H9 (cell line): ENCODE results near the gene PRDM4. TPM values are rescaled to one million over a fixed set of nuclear protein-coding genes. Genes with fewer than 3 reads are reported as not detected.
"Not testable (repeated sequence)": the region's sequence is repeated elsewhere in the genome, so short reads cannot be mapped to it uniquely, and the experiment has no call there.

Experiments
- DNase-seq: peaks from one replicate; pipeline ENCODE4 v3.0.0-alpha.2; 2017
- H2AFZ ChIP-seq: one replicate; pipeline ENCODE4 v1.6.1; 2013; ENCODE audit warnings: mild to moderate bottlenecking, low read length, control low read depth, moderate library complexity
- H2AK5ac ChIP-seq: 2 replicates; pipeline ENCODE4 v1.6.1; 2013; ENCODE audit warnings: low read length, control low read depth, mixed read lengths; ENCODE audit not compliant: insufficient read length
- H2BK120ac ChIP-seq: one replicate; pipeline ENCODE4 v1.6.1; 2013; ENCODE audit warnings: low read depth, mild to moderate bottlenecking, low read length, control low read depth, inconsistent platforms; ENCODE audit not compliant: poor library complexity, severe bottlenecking
- H2BK12ac ChIP-seq: 2 replicates; pipeline ENCODE4 v1.6.1; 2013; ENCODE audit warnings: low read length, control low read depth, mixed read lengths, low read depth; ENCODE audit not compliant: insufficient read length
- H2BK15ac ChIP-seq: 2 replicates; pipeline ENCODE4 v1.6.1; 2013; ENCODE audit warnings: low read depth, low read length, control low read depth
- H2BK20ac ChIP-seq: one replicate; pipeline ENCODE4 v1.6.1; 2013; ENCODE audit warnings: low read depth, mild to moderate bottlenecking, low read length, control low read depth, inconsistent platforms; ENCODE audit not compliant: poor library complexity, severe bottlenecking
- H2BK5ac ChIP-seq: 2 replicates; pipeline ENCODE4 v1.6.1; 2013; ENCODE audit warnings: low read length, control low read depth, mixed read lengths; ENCODE audit not compliant: insufficient read length
- H3K14ac ChIP-seq: 2 replicates; pipeline ENCODE4 v1.6.1; 2013; ENCODE audit warnings: low read length, control low read depth; ENCODE audit not compliant: insufficient read depth
- H3K18ac ChIP-seq: 2 replicates; pipeline ENCODE4 v1.6.1; 2013; ENCODE audit warnings: low read depth, mild to moderate bottlenecking, mixed read lengths, low read length, control low read depth; ENCODE audit not compliant: insufficient read length
- H3K23ac ChIP-seq: 2 replicates; pipeline ENCODE4 v1.6.1; 2013; ENCODE audit warnings: low read length, control low read depth, mixed read lengths, low read depth; ENCODE audit not compliant: insufficient read length
- H3K23me2 ChIP-seq: 2 replicates; pipeline ENCODE4 v1.6.1; 2013; ENCODE audit warnings: low read depth, mild to moderate bottlenecking, mixed read lengths, low read length, control low read depth; ENCODE audit not compliant: insufficient read length, poor library complexity, severe bottlenecking
- H3K27ac ChIP-seq: 2 replicates; pipeline ENCODE4 v1.5.1; 2013; ENCODE audit warnings: low read length, control low read depth, mixed read lengths, low read depth; ENCODE audit not compliant: insufficient read length
- H3K27me3 ChIP-seq: 2 replicates; pipeline ENCODE4 v1.6.1; 2013; ENCODE audit warnings: low read length, control low read depth, inconsistent platforms; ENCODE audit not compliant: insufficient read depth
- H3K4ac ChIP-seq: 2 replicates; pipeline ENCODE4 v1.6.1; 2013; ENCODE audit warnings: low read depth, mild to moderate bottlenecking, control low read depth, inconsistent platforms, low read length, moderate library complexity
- H3K4me1 ChIP-seq: 2 replicates; pipeline ENCODE4 v1.6.1; 2013; ENCODE audit warnings: low read length, control low read depth, inconsistent platforms; ENCODE audit not compliant: insufficient read depth
- H3K4me2 ChIP-seq: 2 replicates; pipeline ENCODE4 v1.6.1; 2013; ENCODE audit warnings: low read length, control low read depth, mixed read lengths; ENCODE audit not compliant: insufficient read length, insufficient read depth
- H3K56ac ChIP-seq: 2 replicates; pipeline ENCODE4 v1.6.1; 2013; ENCODE audit warnings: low read depth, mild to moderate bottlenecking, mixed read lengths, low read length, control low read depth; ENCODE audit not compliant: insufficient read length
- H3K79me1 ChIP-seq: 2 replicates; pipeline ENCODE4 v1.6.1; 2013; ENCODE audit warnings: low read depth, mild to moderate bottlenecking, moderate library complexity, low read length, control low read depth, inconsistent platforms; ENCODE audit not compliant: insufficient read depth, poor library complexity, severe bottlenecking
- H3K79me2 ChIP-seq: 2 replicates; pipeline ENCODE4 v1.6.1; 2013; ENCODE audit warnings: low read length, control low read depth, inconsistent platforms; ENCODE audit not compliant: insufficient read depth
- H3K9ac ChIP-seq: 2 replicates; pipeline ENCODE4 v1.6.1; 2013; ENCODE audit warnings: low read length, control low read depth, mixed read lengths; ENCODE audit not compliant: insufficient read length; ENCODE audit errors: extremely low read depth
- H3K9me3 ChIP-seq: one replicate; pipeline ENCODE4 v1.6.1; 2013; ENCODE audit warnings: low read depth, low read length, inconsistent platforms; ENCODE audit not compliant: control insufficient read depth
- H3T11ph ChIP-seq: one replicate; pipeline ENCODE4 v1.6.1; 2013; ENCODE audit warnings: mild to moderate bottlenecking, low read length, control low read depth, inconsistent platforms
- H4K20me1 ChIP-seq: one replicate; pipeline ENCODE4 v1.6.1; 2013; ENCODE audit not compliant: control insufficient read depth, insufficient read length, insufficient read depth
- H4K5ac ChIP-seq: 2 replicates; pipeline ENCODE4 v1.6.1; 2013; ENCODE audit warnings: low read depth, mild to moderate bottlenecking, mixed read lengths, low read length, control low read depth; ENCODE audit not compliant: insufficient read length
- H4K8ac ChIP-seq: replicated peaks from 2 replicates; pipeline ENCODE4 v1.6.1; 2013; ENCODE audit warnings: low read length, control low read depth, mixed read lengths, low read depth; ENCODE audit not compliant: insufficient read length
- H4K91ac ChIP-seq: 2 replicates; pipeline ENCODE4 v1.6.1; 2013; ENCODE audit warnings: low read depth, mild to moderate bottlenecking, moderate library complexity, mixed read lengths, low read length, control low read depth; ENCODE audit not compliant: insufficient read length
- H3K27ac Mint-ChIP-seq, 3 experiments: 2 replicates in 2 of 3; 3 replicates in 1 of 3; pipeline ENCODE4 v1.8.0; 2020 to 2021; ENCODE audit warnings: mixed read lengths in 3 of 3, mild to moderate bottlenecking in 1 of 3, moderate library complexity in 1 of 3
- H3K27me3 Mint-ChIP-seq: 2 replicates; pipeline ENCODE4 v1.8.0; 2021; ENCODE audit warnings: low read depth, mild to moderate bottlenecking, moderate library complexity, mixed read lengths
- H3K36me3 Mint-ChIP-seq, 3 experiments: 2 replicates in 2 of 3; 3 replicates in 1 of 3; pipeline ENCODE4 v1.8.0; 2020 to 2021; ENCODE audit warnings: low read depth in 3 of 3, mixed read lengths in 3 of 3; ENCODE audit not compliant: insufficient read depth in 1 of 3
- H3K4me1 Mint-ChIP-seq, 2 experiments: 2 replicates each; pipeline ENCODE4 v1.8.0; 2020; ENCODE audit warnings: mixed read lengths in 2 of 2
- H3K4me3 Mint-ChIP-seq, 2 experiments: 2 replicates in 1 of 2; 3 replicates in 1 of 2; pipeline ENCODE4 v1.8.0; 2020 to 2021; ENCODE audit warnings: mild to moderate bottlenecking in 2 of 2, mixed read lengths in 2 of 2, moderate library complexity in 1 of 2
- H3K9me3 Mint-ChIP-seq, 2 experiments: 2 replicates in 1 of 2; 3 replicates in 1 of 2; pipeline ENCODE4 v1.8.0; 2020; ENCODE audit warnings: mild to moderate bottlenecking in 2 of 2, mixed read lengths in 2 of 2, moderate library complexity in 1 of 2
- WGBS: extraction: QIAGEN DNeasy Blood & Tissue Kit; methylation state at CpG from one replicate; pipeline ENCODE4 v1.1.7; 2013; ENCODE audit warnings: missing lambda C conversion rate, low lambda C conversion rate, mixed read lengths; ENCODE audit not compliant: insufficient read length; ENCODE audit errors: extremely low coverage; 5-methylcytosine and 5-hydroxymethylcytosine counted together
- total RNA-seq: library from RNA; stranded (reverse); gene quantifications from 2 replicates; pipeline ENCODE4 v1.2.1, GENCODE V29; 2021
- TF ChIP-seq, protein P1 (sequence below): fragments of 200-600 bp; sonication (generic); conservative IDR thresholded peaks from 3 replicates; pipeline ENCODE4 v1.8.0; 2021; ENCODE audit warnings: antibody characterized with exemption, mild to moderate bottlenecking

Gene PRDM4
- total RNA-seq, 1 experiment from 2014 or later = 24.4 TPM

DNA sequence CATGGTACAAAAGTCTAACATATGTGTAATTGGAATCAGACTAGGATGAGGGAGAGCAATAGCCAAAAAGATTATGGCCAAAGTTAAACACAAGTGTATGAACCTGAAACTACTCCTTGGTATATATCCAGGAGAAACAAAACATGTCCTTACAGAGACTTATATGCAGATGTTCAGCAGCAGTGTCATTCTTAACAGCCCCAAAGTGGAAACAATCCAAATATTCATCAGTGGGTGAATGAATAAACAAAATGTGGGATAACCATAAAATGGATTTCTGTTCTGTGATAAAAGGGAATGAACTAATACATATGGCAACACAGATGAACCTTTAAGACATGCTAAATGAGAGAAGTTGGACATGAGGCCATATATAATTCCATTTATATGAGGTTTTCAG lies 45.2 kb downstream of the PRDM4 start:
- Histone ChIP-seq H3K27ac (no peak overlapping the region), H2BK15ac (no peak overlapping the region), H2BK120ac (no peak overlapping the region), H3K9ac (no peak overlapping the region), H3K4me2 (no peak overlapping the region), H4K91ac (no peak overlapping the region), H2AFZ (no peak overlapping the region), H4K5ac (no peak overlapping the region), H3K4me1 (no peaks in the 10 kb centered on the region), H2BK12ac (no peak overlapping the region), H3K79me2 (no peaks in the 10 kb centered on the region), H3K23ac (no peak overlapping the region), H3K18ac (no peak overlapping the region), H3K79me1 (no peaks in the 10 kb centered on the region), H3K23me2 (no peaks in the 10 kb centered on the region), H2AK5ac (no peak overlapping the region), H2BK20ac (no peak overlapping the region), H3K14ac (no peak overlapping the region), H4K20me1 (no peaks in the 10 kb centered on the region), H4K8ac (no peak overlapping the region), H3K56ac (no peak overlapping the region), H3K27me3 (no peaks in the 10 kb centered on the region), H2BK5ac (no peak overlapping the region), H3K9me3 (no peaks in the 10 kb centered on the region), H3T11ph (no peak overlapping the region), H3K4ac (no peak overlapping the region)
- Mint-ChIP-seq H3K36me3 (peaks cover 18 to 31% (median 22%) of the 10 kb centered on the region in 3 experiments; a peak in 6 of 7 replicates), H3K9me3 (no peaks in the 10 kb centered on the region), H3K27me3 (no peaks in the 10 kb centered on the region), H3K4me3 (no peak overlapping the region), H3K27ac (no peak overlapping the region), H3K4me1 (no peaks in the 10 kb centered on the region)
- DNase-seq = no peak
- TF ChIP-seq, protein P1, sequence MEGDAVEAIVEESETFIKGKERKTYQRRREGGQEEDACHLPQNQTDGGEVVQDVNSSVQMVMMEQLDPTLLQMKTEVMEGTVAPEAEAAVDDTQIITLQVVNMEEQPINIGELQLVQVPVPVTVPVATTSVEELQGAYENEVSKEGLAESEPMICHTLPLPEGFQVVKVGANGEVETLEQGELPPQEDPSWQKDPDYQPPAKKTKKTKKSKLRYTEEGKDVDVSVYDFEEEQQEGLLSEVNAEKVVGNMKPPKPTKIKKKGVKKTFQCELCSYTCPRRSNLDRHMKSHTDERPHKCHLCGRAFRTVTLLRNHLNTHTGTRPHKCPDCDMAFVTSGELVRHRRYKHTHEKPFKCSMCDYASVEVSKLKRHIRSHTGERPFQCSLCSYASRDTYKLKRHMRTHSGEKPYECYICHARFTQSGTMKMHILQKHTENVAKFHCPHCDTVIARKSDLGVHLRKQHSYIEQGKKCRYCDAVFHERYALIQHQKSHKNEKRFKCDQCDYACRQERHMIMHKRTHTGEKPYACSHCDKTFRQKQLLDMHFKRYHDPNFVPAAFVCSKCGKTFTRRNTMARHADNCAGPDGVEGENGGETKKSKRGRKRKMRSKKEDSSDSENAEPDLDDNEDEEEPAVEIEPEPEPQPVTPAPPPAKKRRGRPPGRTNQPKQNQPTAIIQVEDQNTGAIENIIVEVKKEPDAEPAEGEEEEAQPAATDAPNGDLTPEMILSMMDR = no peak

DNA sequence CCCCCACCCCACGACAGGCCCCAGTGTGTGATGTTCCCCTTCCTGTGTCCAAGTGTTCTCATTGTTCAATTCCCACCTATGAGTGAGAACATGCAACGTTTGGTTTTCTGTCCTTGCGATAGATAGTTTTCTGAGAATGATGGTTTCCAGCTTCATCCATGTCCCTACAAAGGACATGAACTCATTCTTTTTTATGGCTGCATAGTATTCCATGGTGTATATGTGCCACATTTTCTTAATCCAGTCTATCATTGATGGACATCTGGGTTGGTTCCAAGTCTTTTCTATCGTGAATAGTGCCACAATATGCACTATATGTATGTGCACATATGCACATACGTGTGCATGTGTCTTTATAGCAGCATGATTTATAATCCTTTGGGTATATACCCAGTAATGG lies 55.4 kb downstream of the PRDM4 start:
- not testable (repeated sequence) for H3K9me3 Mint-ChIP-seq, H3K9me3 ChIP-seq, H3K4me1 ChIP-seq, H3K27ac ChIP-seq, H4K8ac ChIP-seq, H3K9ac ChIP-seq, H2BK15ac ChIP-seq, H3K4ac ChIP-seq, H3K23me2 ChIP-seq, H2BK120ac ChIP-seq, H2AK5ac ChIP-seq, H3K23ac ChIP-seq, H3K4me3 Mint-ChIP-seq, H4K5ac ChIP-seq, H3K4me2 ChIP-seq, H2BK12ac ChIP-seq, H3K4me1 Mint-ChIP-seq, H3K18ac ChIP-seq, H2BK20ac ChIP-seq, H3K79me1 ChIP-seq, H3K27me3 ChIP-seq, H3K14ac ChIP-seq, H3K27ac Mint-ChIP-seq, H4K91ac ChIP-seq, H2BK5ac ChIP-seq, H3K27me3 Mint-ChIP-seq, H2AFZ ChIP-seq, H3T11ph ChIP-seq, H3K56ac ChIP-seq, H3K79me2 ChIP-seq, H4K20me1 ChIP-seq, DNase-seq
- H3K36me3 Mint-ChIP-seq = peaks cover 72 to 92% (median 89%) of the 10 kb centered on the region in 3 experiments
- no CpG with 5 or more reads among the region's 5 CpGs for WGBS
